IMR-90 (cell line): ENCODE measurements around the gene DIAPH1. TPM values are rescaled to one million over a fixed set of nuclear protein-coding genes. Genes with fewer than 3 reads are reported as not detected.
A peak's percentile ranks its signal among the peaks of the same experiment; 100 is the strongest.

ENCODE experiments used
- ATAC-seq: fragments of 200-7000 bp; cut with Tn5 transposase; 2 replicates; pipeline ENCODE4 v1.9.1; 2020; ENCODE audit warnings: low read depth, mild to moderate bottlenecking, moderate library complexity
- BruUV-seq: library from RNA; stranded (reverse); fragments of 400-500 nt; replicated peaks from 2 replicates; lab custom pipeline; 2021; lab: Mats Ljungman, UMichigan
- CTCF ChIA-PET: fragments of 300-600 bp; formaldehyde crosslinking; extraction: SDS; loops from one replicate; lab custom pipeline; 2021; ENCODE audit warnings: antibody characterized with exemption; lab: Yijun Ruan, JAX
- POLR2A ChIA-PET: fragments of 300-600 bp; sonication (Branson Sonifier 250); formaldehyde crosslinking; loops from one replicate; lab custom pipeline; 2022; ENCODE audit warnings: antibody characterized with exemption; ENCODE audit not compliant: unreplicated experiment; lab: Charles Lee
- DNase-seq: peaks from one replicate; pipeline ENCODE4 v3.0.0; 2013
- H2AFZ ChIP-seq: replicated peaks from 2 replicates; pipeline ENCODE3; 2013; ENCODE audit warnings: low read length, mild to moderate bottlenecking; ENCODE audit not compliant: poor library complexity
- H2AK5ac ChIP-seq: 2 replicates; pipeline ENCODE4 v1.6.1; 2013; ENCODE audit warnings: low read depth, low read length, inconsistent platforms
- H2AK9ac ChIP-seq: replicated peaks from 2 replicates; pipeline ENCODE3; 2013; ENCODE audit warnings: mild to moderate bottlenecking, low read depth, low read length, moderate library complexity; ENCODE audit not compliant: poor library complexity
- H2BK120ac ChIP-seq: 2 replicates; pipeline ENCODE4 v1.6.1; 2013; ENCODE audit warnings: low read depth, low read length, inconsistent platforms
- H2BK15ac ChIP-seq: 3 replicates; pipeline ENCODE4 v1.6.1; 2013; ENCODE audit warnings: low read depth, low read length, inconsistent platforms
- H2BK20ac ChIP-seq: 2 replicates; pipeline ENCODE4 v1.6.1; 2013; ENCODE audit warnings: low read depth, mild to moderate bottlenecking, inconsistent platforms, low read length, moderate library complexity
- H2BK5ac ChIP-seq: 2 replicates; pipeline ENCODE4 v1.6.1; 2013; ENCODE audit warnings: mild to moderate bottlenecking, low read depth, low read length, inconsistent platforms; ENCODE audit not compliant: poor library complexity, severe bottlenecking
- H3K14ac ChIP-seq: replicated peaks from 2 replicates; pipeline ENCODE4 v1.6.1; 2013; ENCODE audit warnings: low read depth, low read length, inconsistent platforms
- H3K18ac ChIP-seq: 2 replicates; pipeline ENCODE4 v1.6.1; 2013; ENCODE audit warnings: low read depth, low read length, control low read depth
- H3K23ac ChIP-seq: 2 replicates; pipeline ENCODE4 v1.6.1; 2013; ENCODE audit warnings: low read depth, low read length, inconsistent platforms
- H3K27ac ChIP-seq: 2 replicates; pipeline ENCODE4 v1.5.1; 2013; ENCODE audit warnings: mild to moderate bottlenecking, control low read depth, low read length; ENCODE audit not compliant: insufficient read depth
- H3K27me3 ChIP-seq: 2 replicates; pipeline ENCODE4 v1.6.1; 2013; ENCODE audit warnings: low read length; ENCODE audit not compliant: control insufficient read depth, insufficient read depth
- H3K36me3 ChIP-seq: 2 replicates; pipeline ENCODE4 v1.6.1; 2013; ENCODE audit warnings: low read length, mixed read lengths; ENCODE audit not compliant: control insufficient read depth, insufficient read depth
- H3K4ac ChIP-seq: 2 replicates; pipeline ENCODE4 v1.6.1; 2013; ENCODE audit warnings: low read depth, low read length, inconsistent platforms
- H3K4me1 ChIP-seq: 2 replicates; pipeline ENCODE4 v1.6.1; 2013; ENCODE audit warnings: low read length, mixed read lengths; ENCODE audit not compliant: control insufficient read depth, insufficient read depth
- H3K4me2 ChIP-seq: 2 replicates; pipeline ENCODE4 v1.6.1; 2013; ENCODE audit warnings: low read depth, mild to moderate bottlenecking, control low read depth, low read length, moderate library complexity
- H3K4me3 ChIP-seq: 2 replicates; pipeline ENCODE4 v1.5.1; 2013; ENCODE audit warnings: low read depth, mild to moderate bottlenecking, control low read depth, low read length, moderate library complexity; ENCODE audit not compliant: insufficient read depth
- H3K56ac ChIP-seq: 2 replicates; pipeline ENCODE4 v1.6.1; 2013; ENCODE audit warnings: low read length, inconsistent platforms; ENCODE audit not compliant: insufficient read depth; ENCODE audit errors: extremely low read depth
- H3K79me1 ChIP-seq, 2 experiments: 2 replicates each; pipeline ENCODE4 v1.6.1; 2013; ENCODE audit warnings: low read length in 2 of 2, inconsistent platforms in 1 of 2, low read depth in 1 of 2
- H3K9ac ChIP-seq: 2 replicates; pipeline ENCODE4 v1.6.1; 2013; ENCODE audit warnings: low read depth, low read length, control low read depth
- H3K9me1 ChIP-seq: 2 replicates; pipeline ENCODE4 v1.6.1; 2013; ENCODE audit warnings: low read length, inconsistent platforms; ENCODE audit not compliant: insufficient read depth
- H3K9me3 ChIP-seq: 2 replicates; pipeline ENCODE4 v1.6.1; 2013; ENCODE audit warnings: low read length; ENCODE audit not compliant: control insufficient read depth, insufficient read depth
- H4K20me1 ChIP-seq: 2 replicates; pipeline ENCODE4 v1.6.1; 2013; ENCODE audit warnings: low read length, inconsistent platforms; ENCODE audit not compliant: insufficient read depth
- H4K5ac ChIP-seq: 2 replicates; pipeline ENCODE4 v1.6.1; 2013; ENCODE audit warnings: mild to moderate bottlenecking, low read depth, low read length, control low read depth
- H4K8ac ChIP-seq, 2 experiments: 2 replicates each; pipeline ENCODE4 v1.6.1; 2013; ENCODE audit warnings: low read depth in 2 of 2, low read length in 2 of 2, control low read depth in 1 of 2, inconsistent platforms in 1 of 2
- H4K91ac ChIP-seq: 2 replicates; pipeline ENCODE4 v1.6.1; 2013; ENCODE audit warnings: low read depth, low read length, inconsistent platforms; ENCODE audit not compliant: insufficient read depth
- FOS ChIP-seq: fragments of 150-350 bp; IDR thresholded peaks from 2 replicates; pipeline ENCODE4 v1.6.1; 2016; ENCODE audit warnings: low read depth, low read length
- MAZ ChIP-seq: IDR thresholded peaks from 2 replicates; pipeline ENCODE4 v1.6.1; 2012; ENCODE audit warnings: low read depth, mild to moderate bottlenecking, low read length, improper control_type of control experiment, moderate library complexity, borderline replicate concordance
- MXI1 ChIP-seq: IDR thresholded peaks from 2 replicates; pipeline ENCODE4 v1.6.1; 2012; ENCODE audit warnings: low read depth, mild to moderate bottlenecking, low read length, moderate library complexity, borderline replicate concordance
- POLR2A ChIP-seq: IDR thresholded peaks from 2 replicates; pipeline ENCODE4 v1.6.1; 2012; ENCODE audit warnings: mild to moderate bottlenecking, low read depth, low read length
- WGBS, 2 experiments: methylation state at CpG; one replicate each; pipeline versions ENCODE4 v1.1.5 to v1.1.7; 2013; ENCODE audit warnings: missing lambda C conversion rate in 2 of 2; ENCODE audit not compliant: insufficient read length in 1 of 2; ENCODE audit errors: extremely low coverage in 2 of 2; 5-methylcytosine and 5-hydroxymethylcytosine counted together
- dilution Hi-C: fragments of 300-500 bp; cut with HindIII; formaldehyde crosslinking; loops from one replicate; pipeline ENCODE4 v1.14.3; 2018; ENCODE audit warnings: low sequenced_read_pairs; ENCODE audit not compliant: unreplicated experiment
- in situ Hi-C: fragments of 300-500 bp; cut with MboI; formaldehyde crosslinking; loops from 3 replicates; pipeline ENCODE4 v1.14.3; 2019; ENCODE audit warnings: low sequenced_read_pairs, inconsistent platforms, mixed read lengths
- intact Hi-C: fragments of 100-400 bp; cut with micrococcal nuclease; formaldehyde crosslinking; loops from 2 replicates; pipeline ENCODE4 v1.10.0; 2022
- polyA plus RNA-seq, 3 experiments: library from polyadenylated mRNA; depleted of rRNA; stranded (reverse); fragments of >200 nt; gene quantifications; 2 replicates each; pipeline ENCODE4 v1.2.3, GENCODE V29; 2012; ENCODE audit warnings: low replicate concordance in 1 of 3
- total RNA-seq: library from RNA; depleted of rRNA; stranded (reverse); fragments of >200 nt; gene quantifications from 2 replicates; pipeline ENCODE4 v1.2.3, GENCODE V29; 2012

DIAPH1 gene
- total and polyA plus RNA-seq, 2 of the 4 experiments (the other 2 are of a cell fraction): 12.0 to 37.4 TPM

- peak overlapping the region; percentile 41; the same call in 2 of the 3 replicates for H2BK15ac ChIP-seq
- dilution Hi-C loops: no loop called here
- peak overlapping the region; percentile 72 for H2BK5ac ChIP-seq
- no TSS peak for BruUV-seq
- peak overlapping the region; percentile 84 for H4K5ac ChIP-seq
- peak overlapping the region; percentile 84 for H3K27ac ChIP-seq
- peak overlapping the region; percentile 86 for H2BK120ac ChIP-seq
- H3K9me1 ChIP-seq: peaks cover 42% of the 10 kb centered on the region
- peak overlapping the region; percentile 96 for H3K4ac ChIP-seq
- H3K9me3 ChIP-seq: no peaks in the 10 kb centered on the region
- H3K14ac ChIP-seq: peak overlapping the region; percentile 92
- CTCF ChIA-PET: interaction anchor here (1.5 to 2.7 kb wide), 4 partner anchors 10 to 45 kb away, joined by 3 to 16 read pairs (median 12); no protein-coding TSS in a partner anchor
- H4K91ac ChIP-seq: peak overlapping the region; percentile 66
- peak overlapping the region; percentile 83 for H3K18ac ChIP-seq
- POLR2A ChIA-PET: no interaction called here
- peaks cover 25% of the 10 kb centered on the region for H3K36me3 ChIP-seq
- H4K8ac ChIP-seq: peak overlapping the region; percentile 79 to 81
- H3K23ac ChIP-seq: peak overlapping the region; percentile 55; the same call in 1 of the 2 replicates
- H3K56ac ChIP-seq: peak overlapping the region; percentile 38; the same call in 1 of the 2 replicates
- H2AK9ac ChIP-seq: peak overlapping the region; percentile 90
- WGBS, 2 experiments: 83% methylated on average over 3 of the region's 6 CpGs; no CpG with 5 or more reads in 1 of the 2 experiments
- H4K20me1 ChIP-seq: peaks cover 2% of the 10 kb centered on the region
- TF ChIP-seq MAZ (no peak), MXI1 (no peak), POLR2A (no peak), FOS (no peak)
- no peaks in the 10 kb centered on the region for H3K27me3 ChIP-seq
- peaks cover 57% of the 10 kb centered on the region for H3K4me1 ChIP-seq
- H3K4me2 ChIP-seq: peak overlapping the region; percentile 86; the same call in 1 of the 2 replicates
- intact Hi-C loops: no loop called here
- H3K79me1 ChIP-seq: peaks cover 12 to 66% of the 10 kb centered on the region in 2 experiments
- peak overlapping the region; percentile 81 for H2AK5ac ChIP-seq
- H3K9ac ChIP-seq: peak overlapping the region; percentile 20; the same call in 1 of the 2 replicates
- peak; percentile 54 for DNase-seq
- no peak overlapping the region for H3K4me3 ChIP-seq
- ATAC-seq: peak; percentile 2
- in situ Hi-C loops: no loop called here
- peak overlapping the region; percentile 34 for H2AFZ ChIP-seq
- H2BK20ac ChIP-seq: peak overlapping the region; percentile 62; the same call in 1 of the 2 replicates
These were observed 104.3 kb downstream of the DIAPH1 start for GRCh38 chr5:141514330-141515133.
